ENCODE results near the gene MRPL51. TPM values are rescaled to one million over a fixed set of nuclear protein-coding genes. Genes with fewer than 3 reads are reported as not detected.

Gene MRPL51
- total and polyA plus RNA-seq, 2 donors (not counting 1 experiment from before 2014, with no cell fraction given) = 18.6 to 72.6 TPM

DNA sequence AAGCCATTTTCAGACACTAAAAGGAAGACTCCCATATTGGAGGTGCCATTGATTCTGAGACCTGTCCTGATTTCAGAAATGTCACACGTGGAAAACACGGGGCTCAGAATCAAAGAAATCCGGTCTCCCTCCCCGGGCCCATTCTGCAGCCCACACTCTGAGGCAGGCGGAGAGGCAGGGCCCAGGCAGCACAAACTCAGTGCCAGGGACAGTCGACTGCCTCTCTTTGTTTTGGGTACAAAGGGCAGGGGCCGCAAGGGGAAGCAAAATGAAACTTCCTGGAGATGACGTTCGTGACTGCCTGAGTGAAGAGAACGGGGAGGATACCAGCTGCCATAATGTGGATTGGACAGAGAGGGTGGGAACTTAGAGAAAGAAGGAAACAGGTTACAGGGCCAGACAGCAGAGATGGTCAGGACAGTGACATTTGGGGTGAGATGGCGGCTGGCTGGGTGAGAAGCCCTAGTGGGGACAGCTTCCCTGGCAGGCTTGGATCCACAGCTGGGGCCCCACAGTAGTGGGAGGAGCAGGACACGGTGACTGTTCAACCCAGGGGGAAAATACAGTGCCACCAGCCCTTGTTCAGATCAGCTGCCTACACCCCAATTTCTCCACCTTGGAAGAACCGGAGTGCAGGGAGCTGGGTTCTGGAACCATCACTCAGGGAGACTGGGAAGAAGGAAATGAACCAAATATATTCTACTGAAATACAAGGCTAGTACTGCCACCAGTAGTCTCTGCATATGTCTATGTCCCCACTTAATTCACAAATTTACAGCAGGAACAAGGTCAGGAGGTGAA lies 49.3 kb upstream of the MRPL51 start:
- ChIA-PET POLR2A (no interaction called here), CTCF (interaction anchor here (1.9 kb wide), 1 partner anchor 11 kb away, joined by 8 read pairs; no protein-coding TSS in a partner anchor)
- peaks cover 14 to 21% of the 10 kb centered on the region in 2 donors for H3K4me1 ChIP-seq (ENCODE audit: control insufficient read depth in 2 of 2, insufficient read depth in 2 of 2, low read length in 2 of 2)
- no peaks in the 10 kb centered on the region for H3K79me2 ChIP-seq (ENCODE audit: control insufficient read depth, insufficient read depth, low read length)
- Mint-ChIP-seq H3K27me3 (no peaks in the 10 kb centered on the region), H3K9me3 (ENCODE audit: insufficient read depth) (no peaks in the 10 kb centered on the region), H3K4me1 (peaks cover 26% of the 10 kb centered on the region), H3K4me3 (no peak overlapping the region), H3K27ac (peak overlapping the region; percentile 20)
- no peaks in the 10 kb centered on the region for H3K27me3 ChIP-seq (replicated peaks in 1 of 4; ENCODE audit: control extremely low read depth in 1 of 4, control insufficient read depth in 3 of 4, insufficient read depth in 4 of 4, low read length in 3 of 4)
- no peak overlapping the region for H3K9ac ChIP-seq (ENCODE audit: low read length)
- no peak for DNase-seq
- peaks cover 9% of the 10 kb centered on the region for H4K20me1 ChIP-seq (ENCODE audit: control insufficient read depth, insufficient read depth, low read length, poor library complexity, severe bottlenecking)
- H3K9me3 ChIP-seq (ENCODE audit: control extremely low read depth in 1 of 3, control insufficient read depth in 2 of 3, insufficient read depth in 1 of 3, low read length in 2 of 3) = no peaks in the 10 kb centered on the region
- intact Hi-C loops (cut with micrococcal nuclease) = no loop called here
- no peak for ATAC-seq (ENCODE audit: low read depth)
- no peak overlapping the region for H3K4me3 ChIP-seq (ENCODE audit: control extremely low read depth in 1 of 5, extremely low read depth in 1 of 5, insufficient read depth in 1 of 5, low read depth in 2 of 5, low read length in 4 of 5)
- no peak for TF ChIP-seq EZH2 (IDR thresholded peaks at IDR 0.05; ENCODE audit: borderline replicate concordance, insufficient read depth, low read depth, low read length, poor library complexity, severe bottlenecking)
- TF ChIP-seq, protein P1, sequence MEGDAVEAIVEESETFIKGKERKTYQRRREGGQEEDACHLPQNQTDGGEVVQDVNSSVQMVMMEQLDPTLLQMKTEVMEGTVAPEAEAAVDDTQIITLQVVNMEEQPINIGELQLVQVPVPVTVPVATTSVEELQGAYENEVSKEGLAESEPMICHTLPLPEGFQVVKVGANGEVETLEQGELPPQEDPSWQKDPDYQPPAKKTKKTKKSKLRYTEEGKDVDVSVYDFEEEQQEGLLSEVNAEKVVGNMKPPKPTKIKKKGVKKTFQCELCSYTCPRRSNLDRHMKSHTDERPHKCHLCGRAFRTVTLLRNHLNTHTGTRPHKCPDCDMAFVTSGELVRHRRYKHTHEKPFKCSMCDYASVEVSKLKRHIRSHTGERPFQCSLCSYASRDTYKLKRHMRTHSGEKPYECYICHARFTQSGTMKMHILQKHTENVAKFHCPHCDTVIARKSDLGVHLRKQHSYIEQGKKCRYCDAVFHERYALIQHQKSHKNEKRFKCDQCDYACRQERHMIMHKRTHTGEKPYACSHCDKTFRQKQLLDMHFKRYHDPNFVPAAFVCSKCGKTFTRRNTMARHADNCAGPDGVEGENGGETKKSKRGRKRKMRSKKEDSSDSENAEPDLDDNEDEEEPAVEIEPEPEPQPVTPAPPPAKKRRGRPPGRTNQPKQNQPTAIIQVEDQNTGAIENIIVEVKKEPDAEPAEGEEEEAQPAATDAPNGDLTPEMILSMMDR (IDR thresholded peaks at IDR 0.05) = no peak
- H2AFZ ChIP-seq (ENCODE audit: insufficient read depth, low read depth, low read length, poor library complexity, severe bottlenecking) = no peak overlapping the region
- peaks cover 2 to 51% of the 10 kb centered on the region in 2 experiments for H3K36me3 ChIP-seq (replicated peaks in 1 of 2; ENCODE audit: control extremely low read depth in 1 of 2, control insufficient read depth in 1 of 2, extremely low read depth in 1 of 2, insufficient read depth in 2 of 2, low read length in 1 of 2)
- no peak overlapping the region for H3K4me2 ChIP-seq (replicated peaks; ENCODE audit: low read depth, low read length, poor library complexity, severe bottlenecking)
- WGBS (ENCODE audit: insufficient coverage) = 95% methylated on average over 12 of the region's 13 CpGs
- H3K27ac ChIP-seq (ENCODE audit: low read length in 2 of 2) = no peak overlapping the region
